GM18858 (cell line): ENCODE data around the gene MPG.
"Not testable (repeated sequence)": the region's sequence is repeated elsewhere in the genome, so short reads cannot be mapped to it uniquely, and the experiment has no call there.

Experiments used
- ATAC-seq: cut with Tn5 transposase; IDR thresholded peaks from one replicate; pipeline ENCODE4 v1.9.1; 2021; ENCODE audit not compliant: unreplicated experiment

The MPG gene

DNA sequence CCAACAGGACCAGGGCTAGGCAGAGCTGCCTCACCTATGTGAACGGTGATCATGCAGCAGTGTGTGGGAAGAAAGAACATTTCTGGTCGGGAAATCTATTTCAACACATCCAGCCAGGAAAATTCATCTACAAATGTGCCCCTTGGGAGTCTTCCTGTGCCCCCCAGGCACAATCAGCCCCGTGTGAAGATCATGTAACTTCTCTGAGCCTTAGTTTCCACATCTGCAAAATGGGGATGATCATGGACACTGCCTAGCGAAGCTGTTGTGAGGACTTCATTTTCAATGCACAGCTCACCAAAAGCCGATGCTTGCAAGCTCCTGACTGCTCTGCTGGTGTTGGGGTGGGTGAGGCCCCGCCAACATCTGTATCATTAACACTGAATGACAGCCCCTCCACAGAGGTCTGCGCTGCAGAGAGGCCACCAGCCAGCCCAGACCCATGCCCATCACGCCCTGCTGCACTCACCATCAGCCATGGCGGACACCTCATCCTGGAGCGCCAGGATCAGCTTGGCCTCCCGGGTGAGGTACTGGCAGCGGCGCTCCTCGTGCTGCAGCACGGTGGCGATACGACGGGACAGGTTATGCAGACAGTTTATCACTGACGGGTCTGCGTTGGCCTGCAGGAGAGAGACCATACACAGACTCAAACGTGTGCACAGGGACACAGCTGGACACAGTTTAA, 34.3 kb downstream of the MPG start:
- ATAC-seq: no peak

DNA sequence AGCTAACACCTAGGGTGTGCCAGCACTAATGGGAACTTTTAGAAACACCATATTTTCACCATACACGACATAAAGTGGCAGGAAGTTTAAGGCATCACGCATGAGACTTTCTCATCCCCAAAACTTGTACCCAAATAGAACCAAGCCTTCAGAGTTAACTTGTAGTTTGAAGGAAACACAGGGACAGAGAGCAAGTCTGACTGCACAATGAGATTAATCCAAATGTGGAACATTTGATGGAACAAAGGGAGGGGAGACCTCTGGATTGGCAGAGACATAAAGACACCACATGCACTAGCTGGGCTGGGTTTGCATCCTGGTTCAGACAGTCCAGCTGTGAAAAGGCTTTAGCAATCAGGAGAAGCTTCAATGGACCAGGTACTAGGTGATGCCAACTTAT, 36.3 kb downstream of the MPG start:
- no peak for ATAC-seq

DNA sequence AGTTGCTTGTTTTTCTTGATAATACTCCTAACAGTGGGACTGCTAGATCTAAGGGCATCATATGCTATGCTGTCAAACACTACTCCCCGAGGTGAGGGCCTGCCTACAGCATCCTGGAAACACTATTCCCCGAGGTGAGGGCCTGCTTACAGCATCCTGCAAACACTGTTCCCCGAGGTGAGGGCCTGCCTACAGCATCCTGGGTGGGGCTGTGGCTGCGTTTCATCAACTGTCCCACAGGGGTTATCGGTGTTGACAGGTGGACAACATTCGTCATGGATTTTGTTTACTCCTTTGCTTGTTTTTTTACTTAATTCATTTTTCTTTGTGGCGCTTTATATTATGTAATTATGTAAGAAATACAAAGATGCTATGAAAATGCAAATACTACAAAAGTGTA, 38.0 kb downstream of the MPG start:
- ATAC-seq: no peak

DNA sequence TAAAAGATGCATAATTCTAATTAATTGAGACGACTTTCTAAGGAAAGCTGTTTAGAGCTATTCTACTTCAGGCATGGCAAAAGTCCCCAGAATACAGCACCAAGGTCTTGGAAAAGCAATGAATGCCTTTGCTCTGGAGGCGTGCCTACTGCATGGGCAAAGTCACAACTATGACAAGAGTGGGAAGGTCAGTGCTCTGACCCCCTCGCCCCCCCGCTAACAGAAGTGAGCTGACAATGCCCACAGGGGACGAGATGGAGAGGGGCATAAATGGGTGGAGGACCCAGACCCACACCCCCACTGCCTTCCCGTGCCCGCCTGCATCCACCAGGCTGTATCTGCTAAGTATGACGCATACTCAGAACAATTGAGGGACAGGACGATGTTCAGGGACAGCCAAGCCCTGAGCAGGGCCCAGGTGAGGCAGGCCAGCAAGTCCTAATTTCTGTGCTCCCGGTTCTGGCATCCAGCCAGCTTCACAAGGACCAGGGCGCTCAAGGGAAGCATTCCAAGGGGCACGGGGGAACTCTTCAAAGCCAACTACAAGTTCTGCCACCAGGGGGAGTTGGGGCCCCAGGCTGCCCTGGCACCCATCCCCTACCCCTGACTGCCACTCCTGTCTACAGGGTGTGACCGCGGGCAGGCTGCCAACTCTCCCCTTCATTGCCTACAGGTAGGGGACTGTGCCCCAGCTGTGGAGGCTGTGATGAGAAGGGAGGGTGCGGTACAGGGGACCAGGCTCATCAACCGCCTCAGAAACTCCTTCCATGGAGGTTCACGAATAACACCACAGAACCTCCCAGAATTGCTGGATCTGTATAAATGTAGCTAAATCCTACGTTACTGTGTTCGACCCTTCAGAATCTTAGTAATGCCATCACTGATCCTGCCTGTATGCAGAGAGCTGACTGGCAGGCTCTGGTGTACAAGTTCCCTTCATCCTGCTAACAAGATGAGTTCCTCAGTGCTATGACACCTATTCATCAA, 39.6 kb downstream of the MPG start:
- ATAC-seq: no peak

GRCh38 chr16:118857-119256, 40.8 kb downstream of the MPG start:
- ATAC-seq: no peak

DNA sequence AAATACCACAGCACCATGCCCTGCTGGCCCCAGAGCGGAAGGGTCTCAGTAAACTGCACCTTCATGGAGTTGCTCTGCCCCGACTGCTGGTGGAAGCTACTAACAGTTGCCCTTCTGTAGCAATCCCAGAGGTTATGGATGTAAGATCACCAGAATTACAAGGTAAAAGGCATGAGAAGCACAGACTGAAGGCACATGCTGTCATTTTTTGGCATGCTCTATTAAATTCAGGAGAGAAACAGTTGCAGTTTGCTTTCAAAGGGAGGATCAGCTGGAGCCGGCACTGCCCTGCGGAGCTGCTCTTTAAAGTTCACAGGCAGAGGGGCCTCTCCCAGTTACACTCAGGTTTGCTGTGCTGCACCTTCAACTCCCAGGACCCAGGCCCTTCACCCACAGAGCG, 41.3 kb downstream of the MPG start:
- ATAC-seq: no peak

DNA sequence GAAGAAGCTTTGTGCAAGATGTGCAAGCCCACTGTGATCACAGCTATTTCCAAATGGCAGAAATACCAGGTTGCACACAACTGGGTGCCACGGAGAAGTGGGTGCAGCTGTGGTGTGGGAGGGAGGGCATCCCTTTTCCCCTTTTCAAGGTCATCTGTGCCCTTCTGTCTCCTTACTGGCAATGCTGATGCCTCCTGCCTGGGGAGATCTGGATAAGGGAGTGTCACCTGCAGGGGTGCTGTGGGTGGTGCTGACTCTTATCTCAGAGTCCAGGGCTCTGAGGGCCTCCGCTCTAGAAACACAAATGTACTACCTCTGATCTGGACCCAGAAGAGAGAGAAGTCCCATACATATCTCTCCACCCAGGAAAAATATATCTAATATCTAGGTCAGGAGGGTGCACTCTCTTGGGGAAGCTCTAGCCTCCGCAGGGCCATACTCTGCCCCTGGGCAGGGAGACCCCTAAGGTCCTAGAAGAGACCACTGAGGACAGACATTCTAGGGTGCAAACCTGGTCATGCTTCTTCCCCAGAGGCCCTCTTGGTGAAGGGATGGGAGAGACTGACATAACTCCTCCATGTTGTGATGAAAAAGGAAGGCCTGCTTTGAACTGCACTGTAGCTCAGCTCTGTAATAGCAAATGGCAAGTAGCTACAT, 41.9 kb downstream of the MPG start:
- ATAC-seq: no peak

GRCh38 chr16:120756-121155, 42.7 kb downstream of the MPG start:
- no peak for ATAC-seq

DNA sequence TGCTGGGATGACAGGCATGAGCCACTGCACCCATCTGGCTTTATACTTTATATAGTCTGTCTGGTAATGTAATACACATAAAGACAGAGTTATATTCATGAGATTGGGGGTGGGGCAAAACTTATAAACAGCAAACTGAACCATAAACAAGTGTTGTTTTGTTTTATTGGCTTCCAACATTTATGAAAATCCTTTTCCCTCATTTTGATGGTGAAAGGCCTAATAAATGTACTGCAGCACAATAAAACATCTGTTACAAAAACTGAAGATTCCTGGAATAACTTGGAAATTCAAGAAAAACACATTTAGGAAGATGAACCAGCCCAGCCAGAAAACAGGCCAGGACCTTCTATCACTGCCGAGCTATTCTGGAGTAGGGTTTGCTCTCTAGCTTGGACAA, 44.3 kb downstream of the MPG start:
- ATAC-seq: no peak

GRCh38 chr16:123558-124350, 45.7 kb downstream of the MPG start:
- ATAC-seq: not testable (repeated sequence)

GRCh38 chr16:125011-125410, 47.0 kb downstream of the MPG start:
- ATAC-seq: no peak

- ATAC-seq: no peak
Measured at GRCh38 chr16:129075-129474, 51.0 kb downstream of the MPG start.

DNA sequence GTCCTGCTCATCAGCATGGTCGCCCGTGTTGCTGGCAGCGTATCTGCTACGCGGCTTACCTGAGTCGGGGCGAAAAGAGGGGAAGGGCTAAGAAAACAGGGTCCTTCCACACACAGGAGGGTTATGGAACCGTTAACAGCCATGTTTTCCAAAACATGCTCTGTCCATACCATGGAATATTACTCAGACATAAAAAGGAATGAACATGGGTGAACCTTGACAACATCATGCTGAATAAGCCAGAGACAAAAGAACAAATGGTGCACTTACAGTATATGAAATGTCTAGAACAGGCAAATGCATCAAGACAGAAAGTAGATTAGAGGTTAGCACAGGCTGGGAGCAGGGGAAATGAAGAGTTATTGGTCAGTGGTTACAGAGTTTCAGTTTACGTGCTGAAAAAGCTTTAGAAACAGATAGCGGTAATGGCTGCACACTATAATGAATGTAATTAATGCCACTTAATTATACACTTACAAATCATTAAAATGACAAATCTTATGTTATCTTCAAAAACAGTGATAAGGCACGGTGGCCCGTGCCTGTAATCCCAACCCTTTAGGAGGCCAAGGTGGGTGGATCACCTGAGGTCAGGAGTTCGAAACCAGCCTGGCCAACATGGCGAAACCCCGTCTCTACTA, 52.6 kb downstream of the MPG start:
- no peak for ATAC-seq

DNA sequence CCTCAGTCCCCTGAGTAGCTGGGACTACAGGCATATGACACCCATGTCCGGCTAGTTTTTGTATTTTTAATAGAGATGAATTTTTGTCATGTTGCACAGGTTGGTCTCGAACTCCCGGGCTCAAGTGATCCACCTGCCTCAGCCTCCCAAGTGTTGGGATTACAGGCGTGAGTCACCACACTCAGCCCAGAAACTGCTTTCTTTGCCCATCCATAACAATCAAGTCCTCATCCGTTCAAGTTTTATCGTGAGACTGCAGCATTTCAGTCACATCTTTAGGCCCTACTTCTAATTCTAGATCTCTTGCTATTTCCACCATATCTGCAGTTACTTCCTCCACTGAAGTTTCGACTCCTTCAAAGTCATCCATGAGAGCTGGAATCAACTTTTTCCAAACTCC, 54.1 kb downstream of the MPG start:
- no peak for ATAC-seq

DNA sequence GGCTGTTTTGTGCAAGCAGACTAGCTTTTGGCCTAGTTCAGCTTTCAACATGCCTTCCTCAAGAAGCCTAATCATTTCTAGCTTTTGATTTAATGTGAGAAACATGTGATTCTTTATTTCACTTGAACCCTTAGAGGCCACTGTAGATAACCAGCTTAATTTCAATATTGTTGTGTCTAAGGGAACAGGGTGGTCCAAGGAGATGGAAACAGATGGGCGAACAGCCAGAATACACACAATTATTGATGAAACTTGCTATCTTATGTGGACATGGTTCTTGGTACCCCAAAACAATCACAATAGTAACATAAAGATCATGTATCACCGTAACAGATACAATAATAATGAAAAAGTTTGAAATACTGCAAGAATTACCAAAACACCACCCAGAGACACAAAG, 55.7 kb downstream of the MPG start:
- no peak for ATAC-seq
